Small intestine (tissue), 7 donors: ENCODE measurements around the gene KCNK1. TPM values are rescaled to one million over a fixed set of nuclear protein-coding genes. Genes with fewer than 3 reads are reported as not detected.
"Not testable (repeated sequence)": the region's sequence is repeated elsewhere in the genome, so short reads cannot be mapped to it uniquely, and the experiment has no call there.

Experiments
- DNase-seq, 2 donors: peaks; one replicate each; pipeline versions ENCODE4 v3.0.0 to v3.0.0-alpha.2; 2013
- FAIRE-seq: peaks from 2 replicates; lab custom pipeline; 2012; peaks lifted over from hg19 to GRCh38; lab: Jason Lieb, UNC
- H3K27ac ChIP-seq, 3 donors: one replicate each; pipeline ENCODE4 v1.5.1; 2013; ENCODE audit warnings: low read length in 2 of 3, mild to moderate bottlenecking in 2 of 3, control low read depth in 1 of 3, inconsistent platforms in 1 of 3, low read depth in 1 of 3, moderate library complexity in 1 of 3
- H3K27me3 ChIP-seq, 3 donors: one replicate each; pipeline ENCODE4 v1.6.1; 2013; ENCODE audit warnings: low read length in 3 of 3, inconsistent platforms in 1 of 3; ENCODE audit not compliant: control insufficient read depth in 3 of 3, insufficient read depth in 3 of 3
- H3K36me3 ChIP-seq, 3 donors: one replicate each; pipeline ENCODE4 v1.6.1; 2013; ENCODE audit warnings: low read length in 3 of 3, inconsistent platforms in 1 of 3, low read depth in 1 of 3, mild to moderate bottlenecking in 1 of 3, moderate library complexity in 1 of 3; ENCODE audit not compliant: control insufficient read depth in 3 of 3, insufficient read depth in 2 of 3
- H3K4me1 ChIP-seq, 3 donors: one replicate each; pipeline ENCODE4 v1.6.1; 2013; ENCODE audit warnings: low read length in 2 of 3, inconsistent platforms in 1 of 3, low read depth in 1 of 3, mild to moderate bottlenecking in 1 of 3, moderate library complexity in 1 of 3; ENCODE audit not compliant: control insufficient read depth in 3 of 3, insufficient read depth in 2 of 3
- H3K4me3 ChIP-seq, 3 donors: one replicate each; pipeline ENCODE4 v1.5.1; 2013; ENCODE audit warnings: low read length in 3 of 3, control low read depth in 1 of 3, inconsistent platforms in 1 of 3, low read depth in 1 of 3, mild to moderate bottlenecking in 1 of 3, moderate library complexity in 1 of 3
- H3K9me3 ChIP-seq, 2 donors: one replicate each; pipeline ENCODE4 v1.6.1; 2013; ENCODE audit warnings: low read depth in 1 of 2, low read length in 1 of 2; ENCODE audit not compliant: control insufficient read depth in 2 of 2, insufficient read depth in 1 of 2
- WGBS, 3 donors: extraction: QIAGEN DNeasy Blood & Tissue Kit; methylation state at CpG; one replicate each; pipeline ENCODE4 v1.1.7; 2013; 5-methylcytosine and 5-hydroxymethylcytosine counted together
- polyA plus RNA-seq, 4 donors: library from polyadenylated mRNA; stranded (reverse) in 3 of 4; unstranded in 1 of 4; fragments of 200-250 nt in 3 of 4; fragments of 120-200 nt in 1 of 4; gene quantifications; one replicate each; pipeline versions ENCODE4 v1.2.1 to v1.2.3, GENCODE V29; 2013
- donor health status: healthy with polysubstance abuse.
- donor health status: control.
- donor health status: control.
- donor health status: Bipolar disorder and iron deficiency.
- donor health status: healthy.

KCNK1 gene
- polyA plus RNA-seq, 4 donors: 6.6 to 40.3 (median 23.7) TPM

GRCh38 chr1:233610628-233611027 lies 3.3 kb upstream of the KCNK1 start:
- Histone ChIP-seq H3K4me1 (peaks cover 0 to 1% (median 0%) of the 10 kb centered on the region in 3 donors), H3K27me3 (peaks cover 0 to 6% (median 0%) of the 10 kb centered on the region in 3 donors), H3K4me3 (no peak overlapping the region), H3K27ac (no peak overlapping the region), H3K9me3 (no peaks in the 10 kb centered on the region), H3K36me3 (no peaks in the 10 kb centered on the region)
- FAIRE-seq: no peak
- DNase-seq: no peak
- 82 to 96% (median 89%) methylated on average over 2 of the region's 2 CpGs for WGBS, 3 donors

- not testable (repeated sequence) for H3K4me1 ChIP-seq, H3K4me3 ChIP-seq, H3K27ac ChIP-seq, H3K27me3 ChIP-seq, H3K36me3 ChIP-seq, FAIRE-seq, H3K9me3 ChIP-seq
- WGBS, 3 donors: 24 to 46% (median 39%) methylated on average over 5 of the region's 5 CpGs
- peak in 1 of 2 donors; percentile 36 for DNase-seq
Observed at GRCh38 chr1:233611363-233611762, 2.5 kb upstream of the KCNK1 start.

- peak; percentile 49 to 76 for DNase-seq
- peaks cover 0 to 6% (median 0%) of the 10 kb centered on the region in 3 donors for H3K27me3 ChIP-seq
- H3K9me3 ChIP-seq: no peaks in the 10 kb centered on the region
- H3K36me3 ChIP-seq: peaks cover 0 to 5% (median 0%) of the 10 kb centered on the region in 3 donors
- WGBS, 3 donors: 1 to 2% (median 2%) methylated on average over 33 to 43 of the region's 43 CpGs
- peak overlapping the region; percentile 53 to 91 (median 81) for H3K4me3 ChIP-seq
- no peaks in the 10 kb centered on the region for H3K4me1 ChIP-seq
- H3K27ac ChIP-seq: peak overlapping the region; percentile 80 to 94 (median 89)
- no peak for FAIRE-seq
Observed at GRCh38 chr1:233614173-233614742, 352 bp downstream of the KCNK1 start.

- FAIRE-seq: no peak
- peak overlapping the region; percentile 80 to 94 (median 89) for H3K27ac ChIP-seq
- H3K4me3 ChIP-seq: peak overlapping the region; percentile 53 to 91 (median 81)
- peaks cover 0 to 6% (median 0%) of the 10 kb centered on the region in 3 donors for H3K27me3 ChIP-seq
- 6 to 18% (median 11%) methylated on average over 36 of the region's 36 CpGs for WGBS, 3 donors
- H3K9me3 ChIP-seq: no peaks in the 10 kb centered on the region
- H3K4me1 ChIP-seq: peaks cover 0 to 2% (median 0%) of the 10 kb centered on the region in 3 donors
- peak; percentile 55 to 61 for DNase-seq
- peaks cover 0 to 5% (median 0%) of the 10 kb centered on the region in 3 donors for H3K36me3 ChIP-seq
Observed at GRCh38 chr1:233614743-233615521, 1.0 kb downstream of the KCNK1 start.

GRCh38 chr1:233615571-233615970 lies 1.7 kb downstream of the KCNK1 start:
- FAIRE-seq (no peak), DNase-seq (peak in 1 of 2 donors; percentile 43)
- H3K27me3 ChIP-seq: peaks cover 0 to 6% (median 0%) of the 10 kb centered on the region in 3 donors
- 12 to 54% (median 37%) methylated on average over 3 of the region's 3 CpGs for WGBS, 3 donors
- peaks cover 0 to 2% (median 0%) of the 10 kb centered on the region in 3 donors for H3K4me1 ChIP-seq
- peak overlapping the region in 2 of 3 donors; percentile 80 to 94 for H3K27ac ChIP-seq
- no peaks in the 10 kb centered on the region for H3K9me3 ChIP-seq
- peak overlapping the region in 2 of 3 donors; percentile 81 to 91 for H3K4me3 ChIP-seq
- peaks cover 0 to 5% (median 0%) of the 10 kb centered on the region in 3 donors for H3K36me3 ChIP-seq

- Histone ChIP-seq H3K4me3 (peak overlapping the region in 1 of 3 donors; percentile 26), H3K27ac (no peak overlapping the region), H3K36me3 (peaks cover 0 to 5% (median 0%) of the 10 kb centered on the region in 3 donors), H3K9me3 (no peaks in the 10 kb centered on the region), H3K4me1 (peaks cover 0 to 2% (median 0%) of the 10 kb centered on the region in 3 donors), H3K27me3 (peaks cover 0 to 6% (median 0%) of the 10 kb centered on the region in 3 donors)
- WGBS, 3 donors: 32 to 57% (median 43%) methylated on average over 1 of the region's 1 CpG
- no peak for DNase-seq
- no peak for FAIRE-seq
Observed at GRCh38 chr1:233617025-233617424, 3.1 kb downstream of the KCNK1 start.

- not testable (repeated sequence) for H3K27me3 ChIP-seq, H3K4me3 ChIP-seq, H3K9me3 ChIP-seq, H3K4me1 ChIP-seq, H3K27ac ChIP-seq, FAIRE-seq, DNase-seq, H3K36me3 ChIP-seq
- 91 to 93% (median 93%) methylated on average over 7 of the region's 7 CpGs for WGBS, 3 donors
Observed at GRCh38 chr1:233619414-233619813, 5.5 kb downstream of the KCNK1 start.

GRCh38 chr1:233620065-233620464 lies 6.2 kb downstream of the KCNK1 start:
- peak; percentile 35 for DNase-seq
- H3K9me3 ChIP-seq: no peaks in the 10 kb centered on the region
- H3K27me3 ChIP-seq: peaks cover 0 to under 1% (median 0%) of the 10 kb centered on the region in 3 donors
- H3K4me1 ChIP-seq: peaks cover 2 to 6% (median 5%) of the 10 kb centered on the region in 3 donors
- H3K36me3 ChIP-seq: peaks cover 0 to 5% (median 0%) of the 10 kb centered on the region in 3 donors
- no peak for FAIRE-seq
- 18 to 56% (median 55%) methylated on average over 2 of the region's 2 CpGs for WGBS, 3 donors
- no peak overlapping the region for H3K27ac ChIP-seq
- H3K4me3 ChIP-seq: no peak overlapping the region
